Bronchial epithelial cell (primary cell): ENCODE results near the gene TNFSF13B. TPM values are rescaled to one million over a fixed set of nuclear protein-coding genes. Genes with fewer than 3 reads are reported as not detected.

Source experiments
- DNase-seq: peaks from one replicate; pipeline ENCODE4 v3.0.0-alpha.2; 2010; ENCODE audit warnings: low read depth
- FAIRE-seq: peaks from 2 replicates; lab custom pipeline; 2011; peaks lifted over from hg19 to GRCh38; lab: Jason Lieb, UNC
- H3K27me3 ChIP-seq: 2 replicates; pipeline ENCODE4 v1.5.1; 2011; ENCODE audit warnings: low read length; ENCODE audit not compliant: control insufficient read depth, insufficient read depth
- H3K36me3 ChIP-seq: 2 replicates; pipeline ENCODE4 v1.5.1; 2011; ENCODE audit warnings: low read length; ENCODE audit not compliant: control insufficient read depth, insufficient read depth
- H3K4me3 ChIP-seq: 2 replicates; pipeline ENCODE4 v1.5.1; 2011; ENCODE audit warnings: mild to moderate bottlenecking, low read depth, low read length, control low read depth
- CTCF ChIP-seq: IDR thresholded peaks from 2 replicates; pipeline ENCODE4 v1.5.1; 2011; ENCODE audit warnings: mild to moderate bottlenecking, moderate library complexity, low read length, control low read depth, inconsistent platforms; ENCODE audit not compliant: insufficient read depth, severe bottlenecking
- total RNA-seq: library from RNA; depleted of rRNA; stranded (reverse); fragments of >200 nt; gene quantifications from 2 replicates; pipeline ENCODE4 v1.2.1, GENCODE V29; 2014

The TNFSF13B gene
- total RNA-seq, 1 donor from 2014 or later, result 0.79 TPM

GRCh38 chr13:108288741-108289140, 19.2 kb downstream of the TNFSF13B start:
- Histone ChIP-seq H3K27me3 (no peaks in the 10 kb centered on the region), H3K36me3 (no peaks in the 10 kb centered on the region), H3K4me3 (no peak overlapping the region)
- FAIRE-seq (no peak), DNase-seq (no peak)
- TF ChIP-seq CTCF, result no peak

- DNase-seq (no peak), FAIRE-seq (no peak)
- Histone ChIP-seq H3K36me3 (no peaks in the 10 kb centered on the region), H3K27me3 (no peaks in the 10 kb centered on the region), H3K4me3 (no peak overlapping the region)
- TF ChIP-seq CTCF, result no peak
Observed at GRCh38 chr13:108289819-108290218, 20.3 kb downstream of the TNFSF13B start.

- no peaks in the 10 kb centered on the region for H3K27me3 ChIP-seq
- TF ChIP-seq CTCF, result no peak
- no peaks in the 10 kb centered on the region for H3K36me3 ChIP-seq
- no peak for FAIRE-seq
- no peak for DNase-seq
- no peak overlapping the region for H3K4me3 ChIP-seq
Observed at GRCh38 chr13:108297114-108297513, 27.6 kb downstream of the TNFSF13B start.

- no peaks in the 10 kb centered on the region for H3K36me3 ChIP-seq
- FAIRE-seq (no peak), DNase-seq (peak; percentile 52)
- no peak overlapping the region for H3K4me3 ChIP-seq
- H3K27me3 ChIP-seq, result no peaks in the 10 kb centered on the region
- TF ChIP-seq CTCF, result no peak
Observed at GRCh38 chr13:108302279-108302678, 32.8 kb downstream of the TNFSF13B start.

GRCh38 chr13:108304170-108305016, 34.9 kb downstream of the TNFSF13B start:
- no peak for DNase-seq
- no peak for TF ChIP-seq CTCF
- Histone ChIP-seq H3K27me3 (no peaks in the 10 kb centered on the region), H3K36me3 (no peaks in the 10 kb centered on the region), H3K4me3 (no peak overlapping the region)
- no peak for FAIRE-seq
